ENCODE data around the gene KCNQ2. TPM values are rescaled to one million over a fixed set of nuclear protein-coding genes. Genes with fewer than 3 reads are reported as not detected.

KCNQ2 gene
- total RNA-seq, 4 donors from 2014 or later: not detected

DNA sequence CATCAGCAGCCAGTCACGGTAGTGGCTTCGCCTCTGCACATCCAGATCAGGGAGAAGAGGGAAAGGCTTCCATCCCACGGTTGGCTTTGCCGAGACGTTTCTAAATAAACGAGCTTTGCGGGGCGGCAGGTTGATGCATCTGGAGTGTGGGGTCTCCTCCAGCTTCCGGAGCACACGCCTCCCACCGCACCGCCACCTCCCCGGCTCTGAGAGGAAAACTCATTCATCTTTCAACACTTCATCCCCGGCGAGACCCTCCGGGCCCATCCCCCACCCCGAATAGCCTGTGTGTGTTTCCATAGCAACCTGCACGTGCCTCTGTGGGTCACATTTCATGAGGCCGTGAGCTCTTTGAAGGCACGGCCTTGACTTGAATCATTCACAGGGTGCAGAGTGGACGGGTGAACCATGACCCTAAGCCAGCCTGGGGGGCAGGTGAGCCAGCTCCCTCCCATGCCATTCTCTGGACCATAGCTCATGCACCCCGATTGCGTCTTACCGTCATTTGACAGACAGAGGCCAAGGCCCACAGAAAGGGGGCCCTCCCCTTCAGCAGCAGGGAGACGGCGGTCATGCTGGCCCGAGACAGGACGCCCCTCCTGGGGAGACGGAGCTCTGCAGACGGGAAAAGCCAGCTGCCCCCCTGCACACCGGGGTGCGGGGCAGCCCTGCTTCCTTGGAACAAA, 95.1 kb downstream of the KCNQ2 start:
- ATAC-seq (ENCODE audit: low FRiP score) (no peak), DNase-seq (ENCODE audit: low spot score) (no peak)
- TF ChIP-seq, protein P1, sequence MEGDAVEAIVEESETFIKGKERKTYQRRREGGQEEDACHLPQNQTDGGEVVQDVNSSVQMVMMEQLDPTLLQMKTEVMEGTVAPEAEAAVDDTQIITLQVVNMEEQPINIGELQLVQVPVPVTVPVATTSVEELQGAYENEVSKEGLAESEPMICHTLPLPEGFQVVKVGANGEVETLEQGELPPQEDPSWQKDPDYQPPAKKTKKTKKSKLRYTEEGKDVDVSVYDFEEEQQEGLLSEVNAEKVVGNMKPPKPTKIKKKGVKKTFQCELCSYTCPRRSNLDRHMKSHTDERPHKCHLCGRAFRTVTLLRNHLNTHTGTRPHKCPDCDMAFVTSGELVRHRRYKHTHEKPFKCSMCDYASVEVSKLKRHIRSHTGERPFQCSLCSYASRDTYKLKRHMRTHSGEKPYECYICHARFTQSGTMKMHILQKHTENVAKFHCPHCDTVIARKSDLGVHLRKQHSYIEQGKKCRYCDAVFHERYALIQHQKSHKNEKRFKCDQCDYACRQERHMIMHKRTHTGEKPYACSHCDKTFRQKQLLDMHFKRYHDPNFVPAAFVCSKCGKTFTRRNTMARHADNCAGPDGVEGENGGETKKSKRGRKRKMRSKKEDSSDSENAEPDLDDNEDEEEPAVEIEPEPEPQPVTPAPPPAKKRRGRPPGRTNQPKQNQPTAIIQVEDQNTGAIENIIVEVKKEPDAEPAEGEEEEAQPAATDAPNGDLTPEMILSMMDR (IDR thresholded peaks at IDR 0.05): no peak

DNA sequence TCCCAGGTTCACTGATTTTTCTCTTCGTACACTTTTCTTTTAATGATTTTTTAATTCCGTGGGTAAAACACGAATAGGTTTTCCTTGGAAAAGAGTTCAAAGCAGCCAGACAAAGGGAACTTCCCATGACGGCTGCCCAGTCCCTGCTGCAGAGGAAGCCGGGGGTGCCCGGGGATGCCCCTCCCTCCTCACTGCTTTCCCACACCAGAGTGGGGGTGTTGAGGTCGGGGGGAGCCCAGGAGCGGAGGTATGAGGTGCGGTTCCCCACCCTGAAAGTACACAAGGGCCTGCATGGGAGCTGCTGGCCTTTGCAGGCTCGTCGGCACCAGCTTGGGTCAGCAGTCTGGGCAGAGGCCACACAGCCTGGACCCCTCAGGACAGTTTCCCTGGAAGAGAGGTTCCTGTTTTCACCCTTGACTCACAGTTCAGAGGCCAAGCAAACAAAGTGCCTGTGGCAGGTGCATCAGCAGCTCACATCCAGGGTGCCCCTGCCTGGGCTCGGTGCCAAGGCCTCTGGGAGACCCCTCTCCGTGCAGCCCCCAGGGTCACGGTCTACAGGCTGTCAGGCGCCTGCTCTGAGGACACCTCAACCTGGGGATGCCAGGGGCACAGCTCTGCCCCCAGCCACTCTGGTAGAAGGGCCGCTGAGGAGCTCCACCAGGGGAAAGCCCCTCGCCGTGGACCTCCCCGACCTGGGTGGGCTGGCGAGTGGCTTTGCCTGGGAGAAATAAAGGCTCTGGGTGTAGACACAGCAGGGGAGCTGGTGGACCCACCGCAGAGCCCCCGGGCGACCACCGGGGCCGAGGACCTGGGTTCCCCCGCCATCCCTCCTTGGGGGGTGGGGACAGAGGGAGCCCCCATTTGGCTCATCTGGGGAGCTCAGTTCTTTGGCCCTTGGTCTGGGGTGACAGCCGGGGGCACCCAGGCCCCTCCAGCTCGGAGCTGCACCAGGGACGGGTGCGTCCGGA, 95.9 kb downstream of the KCNQ2 start:
- no peak for ATAC-seq (ENCODE audit: low FRiP score)
- TF ChIP-seq, protein P1 (IDR thresholded peaks at IDR 0.05): no peak
- DNase-seq (ENCODE audit: low spot score): no peak

DNA sequence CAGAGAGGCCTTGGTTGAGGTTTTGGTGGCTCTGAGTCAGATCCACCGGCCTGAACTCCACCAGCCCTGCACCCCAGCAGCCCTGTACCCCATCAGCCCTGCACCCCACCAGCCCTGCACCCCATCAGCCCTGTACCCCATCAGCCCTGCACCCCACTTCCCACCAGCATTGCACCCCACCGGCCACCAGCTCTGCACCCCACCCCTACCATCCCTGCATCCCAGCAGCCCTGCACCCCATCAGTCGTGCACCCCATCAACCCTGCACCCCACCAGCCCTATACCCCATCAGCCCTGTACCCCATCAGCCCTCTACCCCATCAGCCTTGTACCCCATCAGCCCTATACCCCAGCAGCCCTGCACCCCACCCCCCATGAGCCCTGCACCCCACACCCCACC, 97.0 kb downstream of the KCNQ2 start:
- ATAC-seq (ENCODE audit: low FRiP score) (no peak), DNase-seq (ENCODE audit: low spot score) (no peak)
- TF ChIP-seq, protein P1 (IDR thresholded peaks at IDR 0.05): no peak

DNA sequence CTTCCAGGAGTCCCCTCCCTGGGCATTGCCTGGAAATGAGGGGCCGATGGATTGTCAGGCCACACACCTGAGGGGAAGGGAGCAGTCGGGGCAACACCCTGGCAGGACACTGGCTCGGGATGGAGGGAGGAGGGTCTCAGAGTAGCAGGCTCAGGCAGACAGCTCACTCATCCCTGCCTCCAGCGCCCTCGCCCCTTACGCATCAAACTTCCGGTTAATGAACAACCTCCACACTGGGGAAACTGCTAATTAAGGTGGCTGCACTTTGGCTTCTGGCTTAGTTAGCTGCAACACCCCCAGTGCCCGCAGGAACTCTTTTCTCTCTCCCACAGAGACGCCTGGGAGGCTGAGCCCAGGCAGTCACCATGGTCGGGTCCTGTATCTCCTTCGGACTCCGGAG, 98.0 kb downstream of the KCNQ2 start:
- no peak for ATAC-seq (ENCODE audit: low FRiP score)
- TF ChIP-seq, protein P1 (IDR thresholded peaks at IDR 0.05): no peak
- no peak for DNase-seq (ENCODE audit: low spot score)

DNA sequence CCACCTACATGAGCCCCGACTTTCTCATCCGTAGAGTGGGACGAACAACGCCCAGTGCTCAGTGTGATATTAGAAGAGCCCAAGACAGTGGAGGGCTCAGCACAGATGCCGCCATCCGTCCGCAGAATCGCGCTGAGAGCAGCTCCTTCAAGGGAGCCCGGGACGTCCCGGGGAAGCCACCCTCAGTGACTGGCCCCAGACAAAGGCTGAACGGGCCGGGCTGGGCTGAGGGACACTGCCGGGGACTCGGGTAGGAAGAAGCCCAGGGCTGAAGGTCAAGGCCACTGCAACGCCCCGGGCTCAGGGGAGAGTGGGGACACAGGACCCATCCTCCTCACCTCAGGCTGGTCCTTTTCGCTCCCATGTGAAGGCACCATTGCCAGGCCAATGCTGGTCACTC, 98.5 kb downstream of the KCNQ2 start:
- DNase-seq (ENCODE audit: low spot score) (no peak), ATAC-seq (ENCODE audit: low FRiP score) (no peak)
- TF ChIP-seq, protein P1 (IDR thresholded peaks at IDR 0.05): no peak

DNA sequence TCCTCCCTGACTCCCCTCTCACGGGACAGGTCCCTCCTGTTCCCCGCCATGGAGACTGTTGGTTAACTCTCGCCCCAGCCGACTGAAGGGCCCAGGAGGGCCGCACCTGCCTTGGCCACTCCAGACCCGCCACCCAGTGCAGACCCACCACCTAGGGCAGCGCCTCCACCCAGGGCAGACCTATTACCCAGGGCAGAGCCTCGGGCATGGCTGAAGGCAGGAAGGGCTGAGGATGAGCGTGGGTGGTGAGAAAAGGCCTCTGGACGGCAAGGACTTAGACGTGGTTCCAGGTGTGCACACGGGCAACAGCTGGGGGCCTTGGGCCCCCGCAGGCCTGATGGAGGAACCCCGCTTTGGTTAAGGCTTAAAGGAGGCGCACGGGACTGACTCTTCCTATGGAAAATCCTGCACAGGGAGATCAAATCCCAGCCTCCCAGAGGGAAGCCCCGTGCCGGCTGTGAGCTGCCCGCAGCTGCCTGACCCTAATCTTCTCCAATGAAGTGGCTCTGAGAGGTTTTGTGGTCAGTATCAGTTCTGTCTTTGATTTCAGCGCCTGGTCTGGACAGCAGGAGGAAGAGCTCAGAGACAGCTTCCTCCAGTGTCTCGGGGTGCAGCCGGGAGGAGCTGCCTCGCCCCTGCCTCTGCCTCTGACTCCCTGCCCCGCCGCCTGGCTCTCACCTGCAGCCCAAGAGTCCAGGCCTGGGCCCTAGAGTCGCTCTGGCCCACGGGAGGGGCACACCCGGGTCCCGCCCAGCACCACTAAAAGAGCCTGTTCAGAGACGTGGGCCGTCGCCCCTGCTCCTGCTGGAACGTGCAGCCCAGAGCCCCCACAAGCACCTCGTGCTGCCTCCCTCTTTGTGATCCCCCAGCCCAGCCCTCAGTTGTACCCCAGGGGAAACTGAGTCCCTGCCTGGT, 99.2 kb downstream of the KCNQ2 start:
- DNase-seq (ENCODE audit: low spot score): no peak
- TF ChIP-seq, protein P1 (IDR thresholded peaks at IDR 0.05): no peak
- ATAC-seq (ENCODE audit: low FRiP score): no peak
